DOHH2 (cell line): ENCODE results near the gene PEX5L.

Source experiments
- H3F3A ChIP-seq: fragments of 200-600 bp; sonication (generic), shearing (Covaris generic); 2 replicates; pipeline ENCODE4 v1.6.0; 2016; ENCODE audit warnings: antibody characterized with exemption, mild to moderate bottlenecking; ENCODE audit not compliant: control insufficient read depth, insufficient read depth
- H3K27ac ChIP-seq: fragments of 200-600 bp; sonication (generic); 2 replicates; pipeline ENCODE4 v1.5.1; 2014; ENCODE audit warnings: low read depth, mild to moderate bottlenecking, low read length, moderate library complexity
- H3K27me3 ChIP-seq: fragments of 200-600 bp; sonication (generic); 2 replicates; pipeline ENCODE4 v1.6.1; 2014; ENCODE audit warnings: mild to moderate bottlenecking, low read length, mixed read lengths; ENCODE audit not compliant: control insufficient read depth
- H3K36me3 ChIP-seq: fragments of 200-600 bp; sonication (generic); 2 replicates; pipeline ENCODE4 v1.6.1; 2014; ENCODE audit warnings: mild to moderate bottlenecking, low read length, moderate library complexity, mixed read lengths; ENCODE audit not compliant: control insufficient read depth
- H3K4me1 ChIP-seq: fragments of 200-600 bp; sonication (generic); 2 replicates; pipeline ENCODE4 v1.6.1; 2014; ENCODE audit warnings: mild to moderate bottlenecking, low read length, mixed read lengths; ENCODE audit not compliant: control insufficient read depth
- H3K4me2 ChIP-seq: fragments of 200-600 bp; sonication (generic); 2 replicates; pipeline ENCODE4 v1.6.0; 2014; ENCODE audit warnings: mild to moderate bottlenecking, low read length, moderate library complexity
- H3K4me3 ChIP-seq: fragments of 200-600 bp; sonication (generic); 2 replicates; pipeline ENCODE4 v1.5.1; 2014; ENCODE audit warnings: mild to moderate bottlenecking, low read length, mixed read lengths
- H3K79me2 ChIP-seq: fragments of 200-600 bp; sonication (generic); 2 replicates; pipeline ENCODE4 v1.6.1; 2014; ENCODE audit warnings: mild to moderate bottlenecking, low read length, mixed read lengths; ENCODE audit not compliant: control insufficient read depth
- H3K9me2 ChIP-seq: fragments of 200-600 bp; sonication (generic); replicated peaks from 2 replicates; pipeline ENCODE4 v1.6.1; 2014; ENCODE audit warnings: mild to moderate bottlenecking, low read length, mixed read lengths; ENCODE audit not compliant: control insufficient read depth
- H3K9me3 ChIP-seq: fragments of 200-600 bp; sonication (generic); 2 replicates; pipeline ENCODE4 v1.6.1; 2014; ENCODE audit warnings: antibody characterized with exemption, low read length, mixed read lengths; ENCODE audit not compliant: control insufficient read depth, insufficient read depth
- H4K20me1 ChIP-seq: fragments of 200-600 bp; sonication (generic); 2 replicates; pipeline ENCODE4 v1.6.0; 2014; ENCODE audit warnings: low read depth, mild to moderate bottlenecking, antibody characterized with exemption, low read length, moderate library complexity; ENCODE audit not compliant: control insufficient read depth, insufficient read depth
- CTCF ChIP-seq: fragments of 200-600 bp; sonication (generic); IDR thresholded peaks from one replicate; pipeline ENCODE4 v1.5.1; 2014; ENCODE audit warnings: antibody characterized with exemption, mild to moderate bottlenecking, low read depth, low read length; ENCODE audit not compliant: poor library complexity, severe bottlenecking
- EZH2phosphoT487 ChIP-seq: fragments of 200-600 bp; sonication (generic); IDR thresholded peaks from 2 replicates; pipeline ENCODE4 v1.6.1; 2017; ENCODE audit warnings: borderline replicate concordance, mild to moderate bottlenecking, antibody characterized with exemption, low read length, moderate library complexity, mixed read lengths

Gene PEX5L

DNA sequence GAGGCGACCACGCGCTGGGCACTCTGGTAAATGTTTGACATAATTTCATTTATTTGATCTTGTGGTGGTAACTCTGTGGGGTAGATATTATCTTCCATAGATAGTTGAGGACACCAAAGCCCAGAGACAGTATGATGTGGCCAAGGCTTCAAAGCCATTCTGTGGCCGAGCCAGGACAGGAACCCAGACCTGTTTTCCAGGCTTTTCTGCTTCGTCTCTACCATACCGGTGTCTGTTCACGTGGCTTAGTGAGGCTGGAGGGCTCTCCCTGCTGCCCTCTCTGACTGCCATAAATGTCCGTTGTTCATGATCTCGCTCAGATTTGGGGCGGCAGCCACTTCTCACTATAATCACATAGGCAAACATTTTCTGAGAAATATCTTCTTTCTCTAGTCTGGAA, 134.7 kb downstream of the PEX5L start:
- Histone ChIP-seq H3K4me2 (no peak overlapping the region), H3K27ac (no peak overlapping the region), H3K4me1 (no peaks in the 10 kb centered on the region), H4K20me1 (no peaks in the 10 kb centered on the region), H3K9me2 (no peaks in the 10 kb centered on the region), H3F3A (no peaks in the 10 kb centered on the region), H3K9me3 (no peaks in the 10 kb centered on the region), H3K27me3 (0 out of 2 replicates have a peak, but pooled peaks cover 10% of the 10 kb centered on the region), H3K79me2 (no peaks in the 10 kb centered on the region), H3K36me3 (no peaks in the 10 kb centered on the region), H3K4me3 (no peak overlapping the region)
- no peak for TF ChIP-seq EZH2phosphoT487
- no peak for TF ChIP-seq CTCF

DNA sequence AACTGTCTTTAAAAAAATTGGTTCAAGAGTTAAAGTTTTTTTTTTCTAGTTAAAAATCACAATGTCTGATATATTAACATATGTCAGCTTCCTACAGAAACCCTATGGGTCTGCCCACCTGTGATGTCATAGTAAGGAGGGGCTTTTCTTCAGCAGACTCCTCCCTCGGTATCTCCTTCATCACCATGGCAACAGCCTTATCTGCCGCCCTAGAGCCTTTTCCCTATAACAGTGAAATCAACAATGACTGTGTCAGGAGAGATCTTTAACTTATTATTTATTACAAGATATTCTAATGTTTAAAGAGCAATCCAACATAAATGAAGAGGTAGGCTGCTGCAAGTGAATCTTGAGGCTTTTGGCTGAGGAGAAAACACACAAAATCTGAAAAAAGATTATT, 138.7 kb downstream of the PEX5L start:
- Histone ChIP-seq H3K27ac (no peak overlapping the region), H4K20me1 (no peaks in the 10 kb centered on the region), H3K36me3 (no peaks in the 10 kb centered on the region), H3K4me2 (no peak overlapping the region), H3F3A (no peaks in the 10 kb centered on the region), H3K4me3 (no peak overlapping the region), H3K9me2 (no peaks in the 10 kb centered on the region), H3K4me1 (no peaks in the 10 kb centered on the region), H3K27me3 (peaks cover 11% of the 10 kb centered on the region; the same call in 1 of the 2 replicates), H3K9me3 (no peaks in the 10 kb centered on the region), H3K79me2 (no peaks in the 10 kb centered on the region)
- TF ChIP-seq CTCF (no peak), EZH2phosphoT487 (no peak)

DNA sequence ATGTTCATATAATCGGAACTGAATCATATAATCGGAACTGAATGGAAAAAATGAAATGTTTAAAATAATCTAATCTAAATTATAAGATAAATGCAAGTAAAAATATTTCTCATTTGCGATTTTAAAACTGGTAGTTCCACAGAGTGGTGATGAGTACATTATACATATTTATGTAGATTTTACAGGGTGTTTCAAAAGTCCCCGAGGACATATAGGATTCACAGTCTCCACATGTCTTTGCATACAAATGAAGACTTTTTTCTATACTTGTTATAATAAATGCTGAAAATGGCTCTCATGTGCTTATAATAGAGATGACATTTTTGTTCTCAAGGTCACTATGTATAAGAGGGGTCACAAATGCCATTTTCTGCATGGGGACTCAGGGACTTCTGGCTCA, 139.5 kb downstream of the PEX5L start:
- peaks cover 7% of the 10 kb centered on the region; the same call in 1 of the 2 replicates for H3K27me3 ChIP-seq
- no peaks in the 10 kb centered on the region for H3F3A ChIP-seq
- no peaks in the 10 kb centered on the region for H3K79me2 ChIP-seq
- H3K4me2 ChIP-seq = no peak overlapping the region
- TF ChIP-seq CTCF = no peak
- no peak for TF ChIP-seq EZH2phosphoT487
- no peaks in the 10 kb centered on the region for H3K36me3 ChIP-seq
- no peaks in the 10 kb centered on the region for H3K4me1 ChIP-seq
- H3K27ac ChIP-seq = no peak overlapping the region
- H3K4me3 ChIP-seq = no peak overlapping the region
- no peaks in the 10 kb centered on the region; the same call in 1 of the 2 replicates for H3K9me2 ChIP-seq
- no peaks in the 10 kb centered on the region for H3K9me3 ChIP-seq
- no peaks in the 10 kb centered on the region for H4K20me1 ChIP-seq
